ENCODE results near the gene EMSY.

EMSY gene

GRCh38 chr11:76459299-76459698 lies 14.5 kb downstream of the EMSY start:
- DNase-seq: no peak

GRCh38 chr11:76459846-76460245 lies 15.0 kb downstream of the EMSY start:
- no peak for DNase-seq

- no peak for DNase-seq
These were observed 17.5 kb downstream of the EMSY start for GRCh38 chr11:76462317-76462716.

GRCh38 chr11:76465701-76466100 lies 20.9 kb downstream of the EMSY start:
- no peak for DNase-seq

- no peak for DNase-seq
These were observed 21.8 kb downstream of the EMSY start for GRCh38 chr11:76466666-76467065.

- DNase-seq: no peak
These were observed 24.3 kb downstream of the EMSY start for GRCh38 chr11:76469141-76469540.

- no peak for DNase-seq
These were observed 26.6 kb downstream of the EMSY start for GRCh38 chr11:76471382-76471781.

- DNase-seq: no peak
These were observed 35.4 kb downstream of the EMSY start for GRCh38 chr11:76480241-76480640.

GRCh38 chr11:76491644-76492043 lies 46.8 kb downstream of the EMSY start:
- DNase-seq: no peak

GRCh38 chr11:76493040-76493439 lies 48.2 kb downstream of the EMSY start:
- DNase-seq: no peak

GRCh38 chr11:76493626-76494539 lies 49.1 kb downstream of the EMSY start:
- DNase-seq: no peak

- DNase-seq: no peak
These were observed 50.2 kb downstream of the EMSY start for GRCh38 chr11:76495019-76495418.

- no peak for DNase-seq
These were observed 51.4 kb downstream of the EMSY start for GRCh38 chr11:76496174-76496573.

GRCh38 chr11:76501526-76502202 lies 56.8 kb downstream of the EMSY start:
- DNase-seq: no peak

GRCh38 chr11:76506833-76507232 lies 62.0 kb downstream of the EMSY start:
- DNase-seq: no peak

- no peak for DNase-seq
These were observed 65.5 kb downstream of the EMSY start for GRCh38 chr11:76510060-76511047.

- no peak for DNase-seq
These were observed 68.2 kb downstream of the EMSY start for GRCh38 chr11:76512851-76513653.

- no peak for DNase-seq
These were observed 68.8 kb downstream of the EMSY start for GRCh38 chr11:76513654-76514034.

GRCh38 chr11:76515494-76515893 lies 70.7 kb downstream of the EMSY start:
- DNase-seq: no peak

- no peak for DNase-seq
These were observed 78.3 kb downstream of the EMSY start for GRCh38 chr11:76523147-76523546.

- no peak for DNase-seq
These were observed 79.1 kb downstream of the EMSY start for GRCh38 chr11:76523786-76524436.

GRCh38 chr11:76524461-76524860 lies 79.6 kb downstream of the EMSY start:
- DNase-seq: no peak
